Spleen (tissue), 11 donors: ENCODE measurements around the gene LONRF2. TPM values are rescaled to one million over a fixed set of nuclear protein-coding genes. Genes with fewer than 3 reads are reported as not detected.

Experiments
- DNase-seq: peaks from one replicate; pipeline ENCODE4 v3.0.0-alpha.2; 2020
- H3K27ac ChIP-seq, 8 donors: fragments of 200-600 bp; sonication (generic) in 7 of 8; 1 replicate in 4 of 8; 2 replicates in 4 of 8; pipeline versions ENCODE4 v1.5.0 to v1.8.0; 2016 to 2021; ENCODE audit warnings: inconsistent platforms in 4 of 8, mild to moderate bottlenecking in 4 of 8, moderate library complexity in 1 of 8
- H3K27me3 ChIP-seq, 7 donors: fragments of 200-600 bp; sonication (generic) in 6 of 7; replicated peaks in 1 of 7; 1 replicate in 4 of 7; 2 replicates in 3 of 7; pipeline versions ENCODE4 v1.5.0 to v1.8.0; 2016 to 2021; ENCODE audit warnings: inconsistent platforms in 3 of 7, mild to moderate bottlenecking in 1 of 7
- H3K36me3 ChIP-seq, 6 donors: fragments of 200-600 bp; sonication (generic) in 5 of 6; 1 replicate in 4 of 6; 2 replicates in 2 of 6; pipeline versions ENCODE4 v1.5.0 to v1.8.0; 2016 to 2021; ENCODE audit warnings: inconsistent platforms in 2 of 6
- H3K4me1 ChIP-seq, 6 donors: fragments of 200-600 bp; sonication (generic) in 5 of 6; 1 replicate in 3 of 6; 2 replicates in 3 of 6; pipeline versions ENCODE4 v1.5.0 to v1.8.0; 2016 to 2021; ENCODE audit warnings: inconsistent platforms in 3 of 6
- H3K4me3 ChIP-seq, 8 donors: fragments of 200-600 bp; sonication (generic) in 7 of 8; 1 replicate in 4 of 8; 2 replicates in 4 of 8; pipeline versions ENCODE4 v1.5.0 to v1.8.0; 2016 to 2021; ENCODE audit warnings: inconsistent platforms in 4 of 8, mild to moderate bottlenecking in 4 of 8, moderate library complexity in 2 of 8
- H3K9me3 ChIP-seq, 8 donors: fragments of 200-600 bp; sonication (generic) in 7 of 8; 1 replicate in 4 of 8; 2 replicates in 4 of 8; pipeline versions ENCODE4 v1.5.0 to v1.8.0; 2016 to 2021; ENCODE audit warnings: inconsistent platforms in 4 of 8
- CTCF ChIP-seq, 11 experiments: fragments of 200-600 bp in 7 of 11; fragments of 450-650 bp in 4 of 11; sonication (generic) in 4 of 11; IDR thresholded peaks in 8 of 11; conservative IDR thresholded peaks in 3 of 11; 1 replicate in 7 of 11; 2 replicates in 4 of 11; pipeline versions ENCODE4 v1.4.0 to v1.8.0; 2016 to 2021; ENCODE audit warnings: antibody characterized with exemption in 11 of 11, inconsistent platforms in 4 of 11, mild to moderate bottlenecking in 1 of 11
- POLR2A ChIP-seq, 3 donors: fragments of 450-650 bp; IDR thresholded peaks; one replicate each; pipeline ENCODE4 v1.5.1; 2017; ENCODE audit warnings: antibody characterized with exemption in 3 of 3, mild to moderate bottlenecking in 1 of 3
- POLR2AphosphoS5 ChIP-seq, 3 donors: sonication (generic); formaldehyde crosslinking; IDR thresholded peaks; one replicate each; pipeline ENCODE4 v1.5.1; 2017; ENCODE audit warnings: antibody characterized with exemption in 3 of 3
- WGBS, 5 donors: extraction: QIAGEN DNeasy Blood & Tissue Kit in 3 of 5; methylation state at CpG; one replicate each; pipeline versions ENCODE4 v1.1.5 to v1.1.7; 2013 to 2018; 5-methylcytosine and 5-hydroxymethylcytosine counted together
- intact Hi-C: fragments of 100-400 bp; cut with DNase I; formaldehyde crosslinking; loops from one replicate; pipeline ENCODE4 v1.15.0; 2023; ENCODE audit warnings: low total_unique reads
- polyA plus RNA-seq, 3 donors: library from polyadenylated mRNA; stranded (reverse); fragments of 200-250 nt; gene quantifications; one replicate each; pipeline ENCODE4 v1.2.1, GENCODE V29; 2013
- total RNA-seq, 7 donors: library from RNA; depleted of rRNA in 3 of 7; stranded (reverse); fragments of >200 nt in 3 of 7; fragmentation: NEBNext Ultra II Directional in 4 of 7; extraction: Animal tissue kit (Norgen Biotek cat#: 25700) in 4 of 7; gene quantifications; one replicate each; pipeline versions ENCODE4 v1.1.0 to v1.2.1, GENCODE V29; 2016 to 2021
- donor health status: healthy with polysubstance abuse.
- donor health status: DM: no; HTN: no; CAD: no; lungs with moderate emphysema.
- donor health status: DM: no; HTN: no; CAD: no.
- donor health status: Bipolar disorder and iron deficiency.
- donor health status: healthy.
- donor health status: DM: no; HTN: no; CAD: no.
- donor health status: DM: yes; HTN: yes; CAD: no.

The LONRF2 gene
- total and polyA plus RNA-seq, 10 donors: 0.11 to 4.9 (median 1.9) TPM

- Histone ChIP-seq H3K27me3 (peaks cover 0 to 3% (median 0%) of the 10 kb centered on the region in 7 donors), H3K36me3 (no peaks in the 10 kb centered on the region), H3K4me3 (no peak overlapping the region), H3K4me1 (no peaks in the 10 kb centered on the region), H3K27ac (peak overlapping the region in 2 of 8 donors; percentile 5 to 12), H3K9me3 (no peaks in the 10 kb centered on the region)
- intact Hi-C loops: no loop called here
- TF ChIP-seq POLR2A (IDR thresholded peaks at IDR 0.05) (no peak), POLR2AphosphoS5 (IDR thresholded peaks at IDR 0.05) (no peak), CTCF (IDR thresholded peaks at IDR 0.05 in 8 of 11, conservative IDR thresholded peaks at IDR 0.05 in 3 of 11) (no peak)
- DNase-seq: no peak
- WGBS, 5 donors: 68 to 81% (median 76%) methylated on average over 7 of the region's 7 CpGs
Observed at GRCh38 chr2:100290718-100291151, 31.6 kb downstream of the LONRF2 start.

GRCh38 chr2:100289020-100289419 lies 33.3 kb downstream of the LONRF2 start:
- TF ChIP-seq POLR2A (IDR thresholded peaks at IDR 0.05): no peak
- TF ChIP-seq CTCF (IDR thresholded peaks at IDR 0.05 in 8 of 11, conservative IDR thresholded peaks at IDR 0.05 in 3 of 11): no peak
- TF ChIP-seq POLR2AphosphoS5 (IDR thresholded peaks at IDR 0.05): no peak
- H3K27me3 ChIP-seq: peaks cover 0 to 3% (median 0%) of the 10 kb centered on the region in 7 donors
- no peaks in the 10 kb centered on the region for H3K9me3 ChIP-seq
- H3K4me1 ChIP-seq: no peaks in the 10 kb centered on the region
- 80 to 94% (median 84%) methylated on average over 6 of the region's 6 CpGs for WGBS, 5 donors
- no peak overlapping the region for H3K4me3 ChIP-seq
- H3K27ac ChIP-seq: no peak overlapping the region
- no peak for DNase-seq
- intact Hi-C loops: no loop called here
- no peaks in the 10 kb centered on the region for H3K36me3 ChIP-seq

GRCh38 chr2:100286318-100286717 lies 36.0 kb downstream of the LONRF2 start:
- Histone ChIP-seq H3K36me3 (no peaks in the 10 kb centered on the region), H3K27me3 (peaks cover 0 to 5% (median 0%) of the 10 kb centered on the region in 7 donors), H3K4me3 (no peak overlapping the region), H3K27ac (peak overlapping the region in 2 of 8 donors; percentile 9 to 11), H3K4me1 (no peaks in the 10 kb centered on the region), H3K9me3 (no peaks in the 10 kb centered on the region)
- DNase-seq: no peak
- TF ChIP-seq CTCF (IDR thresholded peaks at IDR 0.05 in 8 of 11, conservative IDR thresholded peaks at IDR 0.05 in 3 of 11): no peak
- TF ChIP-seq POLR2A (IDR thresholded peaks at IDR 0.05): no peak
- 87 to 93% (median 90%) methylated on average over 3 of the region's 3 CpGs for WGBS, 5 donors
- intact Hi-C loops: no loop called here

GRCh38 chr2:100285691-100286090 lies 36.6 kb downstream of the LONRF2 start:
- no peaks in the 10 kb centered on the region for H3K9me3 ChIP-seq
- no peaks in the 10 kb centered on the region for H3K36me3 ChIP-seq
- TF ChIP-seq POLR2AphosphoS5 (IDR thresholded peaks at IDR 0.05): no peak
- no peak for TF ChIP-seq POLR2A (IDR thresholded peaks at IDR 0.05)
- TF ChIP-seq CTCF (IDR thresholded peaks at IDR 0.05 in 8 of 11, conservative IDR thresholded peaks at IDR 0.05 in 3 of 11): no peak
- H3K27ac ChIP-seq: peak overlapping the region in 3 of 8 donors; percentile 6 to 11 (median 9)
- peaks cover 0 to 6% (median 0%) of the 10 kb centered on the region in 7 donors for H3K27me3 ChIP-seq
- intact Hi-C loops: no loop called here
- no peaks in the 10 kb centered on the region for H3K4me1 ChIP-seq
- DNase-seq: no peak
- 52 to 72% (median 69%) methylated on average over 6 of the region's 6 CpGs for WGBS, 5 donors
- no peak overlapping the region for H3K4me3 ChIP-seq
